Nephron progenitor cell (in vitro differentiated cells): ENCODE results near the gene TM7SF2.
A peak's percentile ranks its signal among the peaks of the same experiment; 100 is the strongest.

Experiments used
- DNase-seq: peaks from one replicate; pipeline ENCODE4 v3.0.0; 2021
- H3K27ac Mint-ChIP-seq: 2 replicates; pipeline ENCODE4 v1.8.0; 2021; ENCODE audit warnings: mild to moderate bottlenecking, moderate library complexity, mixed read lengths
- H3K27me3 Mint-ChIP-seq: 2 replicates; pipeline ENCODE4 v1.8.0; 2021; ENCODE audit warnings: mild to moderate bottlenecking, low read depth, mixed read lengths; ENCODE audit not compliant: poor library complexity
- H3K36me3 Mint-ChIP-seq: 2 replicates; pipeline ENCODE4 v1.8.0; 2021; ENCODE audit warnings: low read depth, mixed read lengths
- H3K4me1 Mint-ChIP-seq: 2 replicates; pipeline ENCODE4 v1.8.0; 2021; ENCODE audit warnings: mixed read lengths
- H3K4me3 Mint-ChIP-seq: 2 replicates; pipeline ENCODE4 v1.8.0; 2021; ENCODE audit warnings: mild to moderate bottlenecking, moderate library complexity, mixed read lengths
- H3K9me3 Mint-ChIP-seq: 2 replicates; pipeline ENCODE4 v1.8.0; 2021; ENCODE audit warnings: mild to moderate bottlenecking, moderate library complexity, mixed read lengths
- TF ChIP-seq, protein P1 (sequence below): fragments of 200-600 bp; sonication (generic); IDR thresholded peaks from 2 replicates; pipeline ENCODE4 v1.5.0; 2021; ENCODE audit warnings: antibody characterized with exemption

TM7SF2 gene

DNA sequence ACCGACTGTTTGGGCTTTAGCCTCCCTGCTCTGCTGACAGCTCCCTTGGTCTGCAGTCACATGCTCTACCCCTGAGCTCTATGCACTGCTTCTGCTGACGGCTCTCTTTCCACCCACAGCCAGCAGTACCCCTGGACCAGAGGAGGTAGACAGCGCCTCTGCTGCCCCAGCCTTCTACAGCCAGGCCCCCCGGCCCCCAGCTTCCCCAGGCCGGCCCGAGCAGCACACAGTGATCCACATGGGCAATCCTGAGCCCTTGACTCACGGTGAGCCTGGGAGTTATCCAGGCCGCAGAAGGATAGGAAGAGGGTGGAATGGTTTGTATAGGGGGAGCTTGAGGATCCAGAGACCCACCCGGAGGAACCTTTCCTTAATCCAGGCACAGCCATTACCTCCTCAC is 24.9 kb upstream of the TM7SF2 start:
- TF ChIP-seq, protein P1, sequence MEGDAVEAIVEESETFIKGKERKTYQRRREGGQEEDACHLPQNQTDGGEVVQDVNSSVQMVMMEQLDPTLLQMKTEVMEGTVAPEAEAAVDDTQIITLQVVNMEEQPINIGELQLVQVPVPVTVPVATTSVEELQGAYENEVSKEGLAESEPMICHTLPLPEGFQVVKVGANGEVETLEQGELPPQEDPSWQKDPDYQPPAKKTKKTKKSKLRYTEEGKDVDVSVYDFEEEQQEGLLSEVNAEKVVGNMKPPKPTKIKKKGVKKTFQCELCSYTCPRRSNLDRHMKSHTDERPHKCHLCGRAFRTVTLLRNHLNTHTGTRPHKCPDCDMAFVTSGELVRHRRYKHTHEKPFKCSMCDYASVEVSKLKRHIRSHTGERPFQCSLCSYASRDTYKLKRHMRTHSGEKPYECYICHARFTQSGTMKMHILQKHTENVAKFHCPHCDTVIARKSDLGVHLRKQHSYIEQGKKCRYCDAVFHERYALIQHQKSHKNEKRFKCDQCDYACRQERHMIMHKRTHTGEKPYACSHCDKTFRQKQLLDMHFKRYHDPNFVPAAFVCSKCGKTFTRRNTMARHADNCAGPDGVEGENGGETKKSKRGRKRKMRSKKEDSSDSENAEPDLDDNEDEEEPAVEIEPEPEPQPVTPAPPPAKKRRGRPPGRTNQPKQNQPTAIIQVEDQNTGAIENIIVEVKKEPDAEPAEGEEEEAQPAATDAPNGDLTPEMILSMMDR, result no peak
- Mint-ChIP-seq H3K9me3 (no peaks in the 10 kb centered on the region), H3K4me1 (peaks cover 32% of the 10 kb centered on the region), H3K27me3 (no peaks in the 10 kb centered on the region), H3K27ac (no peak overlapping the region), H3K36me3 (peaks cover 17% of the 10 kb centered on the region), H3K4me3 (no peak overlapping the region)
- DNase-seq, result no peak

DNA sequence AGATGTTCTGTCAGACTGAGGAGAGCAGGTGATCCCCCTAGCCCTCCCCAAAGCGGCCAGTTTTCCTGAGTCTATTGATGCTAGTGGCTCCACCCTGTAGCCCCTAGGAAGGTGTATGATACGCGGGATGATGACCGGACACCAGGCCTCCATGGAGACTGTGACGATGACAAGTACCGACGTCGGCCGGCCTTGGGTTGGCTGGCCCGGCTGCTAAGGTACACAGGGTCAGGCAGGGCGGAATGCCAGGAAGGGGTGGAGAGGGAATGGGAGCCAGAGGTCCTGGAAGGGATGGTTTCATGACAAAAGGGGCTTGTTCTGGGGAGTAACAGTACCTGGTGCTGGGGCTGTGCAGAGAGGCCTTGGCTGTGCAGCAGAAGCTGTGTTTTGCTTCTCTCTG is 24.5 kb upstream of the TM7SF2 start:
- Mint-ChIP-seq H3K4me1 (peaks cover 29% of the 10 kb centered on the region), H3K4me3 (no peak overlapping the region), H3K27ac (no peak overlapping the region), H3K36me3 (peaks cover 17% of the 10 kb centered on the region), H3K9me3 (no peaks in the 10 kb centered on the region), H3K27me3 (no peaks in the 10 kb centered on the region)
- TF ChIP-seq, protein P1, result no peak
- no peak for DNase-seq

DNA sequence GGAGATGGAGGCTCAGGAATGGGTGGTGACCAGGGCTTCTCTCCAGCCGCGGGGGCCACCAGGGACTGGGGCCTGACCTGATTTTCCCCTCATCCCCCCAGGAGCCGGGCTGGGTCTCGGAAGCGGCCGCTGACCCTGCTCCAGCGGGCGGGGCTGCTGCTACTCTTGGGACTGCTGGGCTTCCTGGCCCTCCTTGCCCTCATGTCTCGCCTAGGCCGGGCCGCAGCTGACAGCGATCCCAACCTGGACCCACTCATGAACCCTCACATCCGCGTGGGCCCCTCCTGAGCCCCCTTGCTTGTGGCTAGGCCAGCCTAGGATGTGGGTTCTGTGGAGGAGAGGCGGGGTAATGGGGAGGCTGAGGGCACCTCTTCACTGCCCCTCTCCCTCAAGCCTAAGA is 23.8 kb upstream of the TM7SF2 start:
- Mint-ChIP-seq H3K27me3 (no peaks in the 10 kb centered on the region), H3K27ac (no peak overlapping the region), H3K9me3 (no peaks in the 10 kb centered on the region), H3K4me1 (peaks cover 23% of the 10 kb centered on the region), H3K4me3 (no peak overlapping the region), H3K36me3 (peaks cover 17% of the 10 kb centered on the region)
- DNase-seq, result no peak
- TF ChIP-seq, protein P1, result no peak

DNA sequence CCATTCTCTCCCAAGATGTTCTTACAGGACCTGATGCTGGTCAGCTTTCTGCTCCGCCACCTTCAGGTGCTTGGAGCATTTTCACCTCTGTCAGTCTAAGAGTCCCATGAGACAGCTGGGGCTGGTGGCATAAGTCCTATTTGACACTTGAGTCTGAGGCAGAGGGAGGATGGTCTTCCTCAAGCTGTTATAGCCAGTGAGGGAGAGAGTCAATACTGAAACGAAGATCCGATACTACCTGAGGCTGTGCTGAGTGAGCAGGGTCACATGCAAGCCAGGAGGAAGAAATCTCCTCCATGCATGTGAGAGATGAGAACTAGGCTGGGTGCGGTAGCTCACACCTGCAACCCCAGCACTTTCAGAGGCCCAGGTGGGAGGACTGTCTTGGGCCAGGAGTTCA is 22.1 kb upstream of the TM7SF2 start:
- H3K4me3 Mint-ChIP-seq, result no peak overlapping the region
- H3K27me3 Mint-ChIP-seq, result peaks cover under 1% of the 10 kb centered on the region
- TF ChIP-seq, protein P1, result no peak
- H3K4me1 Mint-ChIP-seq, result peaks cover 13% of the 10 kb centered on the region
- no peak overlapping the region for H3K27ac Mint-ChIP-seq
- no peak for DNase-seq
- peaks cover 17% of the 10 kb centered on the region for H3K36me3 Mint-ChIP-seq
- no peaks in the 10 kb centered on the region for H3K9me3 Mint-ChIP-seq

DNA sequence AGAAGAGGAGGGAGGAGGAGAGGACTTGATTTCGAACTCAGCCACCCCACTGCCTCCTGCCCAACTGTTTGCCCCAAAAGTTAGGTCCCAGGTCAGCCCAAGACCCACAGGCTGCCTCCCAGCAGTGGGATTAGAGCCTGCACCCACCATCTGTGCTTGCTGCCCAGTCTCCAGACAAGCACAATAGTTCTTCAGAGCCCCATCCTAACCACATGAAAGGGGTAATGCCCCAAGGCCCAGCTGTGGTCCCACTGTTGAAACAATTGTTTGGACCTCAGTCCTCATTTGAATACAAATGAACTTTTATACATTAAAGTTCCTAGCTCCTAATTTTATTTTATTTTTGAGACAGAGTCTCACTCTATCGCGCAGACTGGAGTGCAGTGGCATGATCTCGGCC is 21.0 kb upstream of the TM7SF2 start:
- H3K4me3 Mint-ChIP-seq, result no peak overlapping the region
- TF ChIP-seq, protein P1, result no peak
- no peak overlapping the region for H3K27ac Mint-ChIP-seq
- H3K4me1 Mint-ChIP-seq, result peaks cover 4% of the 10 kb centered on the region
- H3K9me3 Mint-ChIP-seq, result no peaks in the 10 kb centered on the region
- H3K36me3 Mint-ChIP-seq, result peaks cover 14% of the 10 kb centered on the region
- no peak for DNase-seq
- H3K27me3 Mint-ChIP-seq, result peaks cover 3% of the 10 kb centered on the region

DNA sequence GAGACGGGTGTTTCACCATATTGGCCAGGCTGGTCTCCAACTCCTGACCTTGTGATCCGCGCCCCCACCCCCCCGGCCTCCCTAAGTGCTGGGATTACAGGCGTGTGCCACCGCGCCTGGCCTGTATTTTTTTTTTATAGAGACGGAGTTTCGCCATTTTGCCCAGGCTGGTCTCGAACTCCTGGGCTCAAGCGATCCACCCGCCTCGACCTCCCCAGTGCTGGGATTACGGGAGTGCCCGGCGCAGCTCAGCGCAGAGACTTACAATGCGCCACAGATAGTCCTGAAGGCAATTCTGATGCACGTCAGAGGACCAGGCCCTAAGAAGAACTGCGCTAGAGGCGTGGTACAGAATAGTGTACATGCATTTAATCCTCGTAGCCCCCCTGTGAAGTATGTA is 16.2 kb upstream of the TM7SF2 start:
- H3K4me1 Mint-ChIP-seq, result peaks cover 14% of the 10 kb centered on the region
- TF ChIP-seq, protein P1, result no peak
- H3K27ac Mint-ChIP-seq, result no peak overlapping the region
- peaks cover 6% of the 10 kb centered on the region for H3K36me3 Mint-ChIP-seq
- peak overlapping the region; percentile 91 for H3K4me3 Mint-ChIP-seq
- no peaks in the 10 kb centered on the region for H3K9me3 Mint-ChIP-seq
- H3K27me3 Mint-ChIP-seq, result peaks cover 3% of the 10 kb centered on the region
- DNase-seq, result no peak
